ENCODE data around the gene CELSR1.

The CELSR1 gene

DNA sequence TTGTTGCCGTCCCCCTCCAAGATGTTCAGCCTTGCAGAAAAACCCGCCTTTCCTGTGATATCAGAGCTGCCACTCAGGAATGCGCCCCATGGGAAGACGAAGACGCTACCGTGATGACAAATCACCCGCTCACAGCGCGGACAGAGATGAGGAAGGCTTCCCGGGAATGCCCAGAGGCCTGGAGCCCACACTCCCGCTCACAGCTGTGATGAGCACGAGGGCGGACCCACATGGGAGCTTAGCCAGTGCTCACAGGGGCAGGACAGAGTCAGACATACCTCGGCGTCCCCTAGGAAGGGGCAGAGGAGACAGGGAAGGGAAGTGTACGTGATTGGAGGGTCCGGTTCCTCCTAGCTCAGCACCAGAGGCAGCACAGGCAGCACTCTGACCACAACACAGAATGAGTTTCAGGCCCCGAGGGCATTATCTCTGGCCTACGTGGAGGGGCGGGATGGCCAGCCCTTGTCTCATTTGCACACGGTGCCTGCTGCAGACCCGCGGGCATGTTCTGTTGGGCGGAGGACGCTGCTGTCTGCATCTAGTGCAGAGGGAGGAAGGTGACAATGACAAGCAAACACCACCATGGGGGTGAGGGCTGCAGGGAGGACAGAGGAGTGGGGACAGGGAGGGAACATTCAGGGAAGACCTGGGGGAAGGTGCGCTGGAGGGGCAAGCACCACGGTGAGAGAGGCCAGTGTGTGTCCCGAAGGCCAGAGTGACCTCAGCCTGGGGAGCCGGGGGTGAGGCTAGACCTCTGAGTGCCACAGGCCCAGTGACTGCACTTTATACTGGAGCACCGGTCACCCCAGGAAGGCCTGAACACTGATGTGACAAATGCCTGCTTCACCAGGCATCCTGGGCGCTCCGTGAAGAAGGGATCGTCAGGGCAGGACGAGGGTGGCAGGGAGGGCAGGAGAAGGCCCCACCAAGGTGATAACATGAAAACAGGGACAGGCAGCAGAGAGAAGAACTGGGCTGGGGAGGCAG, 79.6 kb downstream of the CELSR1 start:
- no peak for DNase-seq

DNA sequence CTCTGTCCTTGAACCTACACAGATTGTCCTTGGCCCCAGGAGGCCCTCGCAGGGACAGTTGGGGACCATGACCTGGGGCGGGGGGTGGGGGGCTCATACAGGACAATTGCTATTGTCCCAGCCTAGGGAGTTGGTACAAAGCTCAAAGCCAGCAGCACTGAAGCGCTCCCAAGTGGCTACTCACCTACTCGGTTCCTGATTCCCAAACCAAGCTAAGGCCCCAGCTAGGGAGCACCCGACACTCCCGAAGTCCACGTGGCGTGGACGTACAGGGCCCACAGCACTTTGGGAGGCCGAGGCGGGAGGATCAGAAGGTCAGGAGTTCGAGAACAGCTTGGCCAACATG, 80.6 kb downstream of the CELSR1 start:
- DNase-seq, result no peak

- DNase-seq, result no peak
These were observed 82.0 kb downstream of the CELSR1 start for GRCh38 chr22:46455446-46455845.

DNA sequence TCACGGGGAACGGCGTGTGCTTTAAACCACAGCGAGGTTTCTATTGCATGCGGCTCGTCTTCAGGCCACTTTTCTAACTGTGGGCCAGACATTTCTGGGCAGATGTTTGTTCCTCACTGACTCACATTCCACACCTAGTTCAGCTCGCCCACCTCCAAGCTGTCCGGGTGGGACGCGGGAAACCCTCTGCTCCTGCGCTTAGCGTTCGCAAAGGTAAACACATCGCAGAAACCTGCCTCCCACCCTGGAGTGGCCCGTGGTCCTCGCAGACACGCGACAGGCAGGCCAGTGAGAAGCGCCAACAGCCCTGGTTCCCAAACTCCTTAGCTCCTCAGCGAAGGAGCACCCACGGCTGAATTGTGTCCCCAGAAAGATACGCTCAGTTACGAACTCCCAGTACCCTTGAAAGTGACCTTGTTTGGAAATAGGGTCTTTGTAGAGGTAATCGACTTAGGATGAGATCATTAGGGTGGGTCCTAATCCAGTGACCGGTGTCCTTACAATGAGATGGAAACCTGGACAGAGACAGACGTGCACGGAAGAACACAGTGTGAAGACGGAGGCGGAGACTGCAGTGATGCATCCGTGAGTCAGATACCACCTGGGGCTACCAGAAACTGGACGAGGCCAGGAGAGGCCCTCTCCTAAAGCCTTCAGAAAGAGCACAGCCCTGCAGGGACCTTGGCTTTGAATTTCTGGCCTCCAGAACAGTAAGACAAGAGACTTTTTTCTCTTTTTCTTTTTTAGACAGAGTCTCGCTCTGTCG, 82.7 kb downstream of the CELSR1 start:
- DNase-seq, result no peak

DNA sequence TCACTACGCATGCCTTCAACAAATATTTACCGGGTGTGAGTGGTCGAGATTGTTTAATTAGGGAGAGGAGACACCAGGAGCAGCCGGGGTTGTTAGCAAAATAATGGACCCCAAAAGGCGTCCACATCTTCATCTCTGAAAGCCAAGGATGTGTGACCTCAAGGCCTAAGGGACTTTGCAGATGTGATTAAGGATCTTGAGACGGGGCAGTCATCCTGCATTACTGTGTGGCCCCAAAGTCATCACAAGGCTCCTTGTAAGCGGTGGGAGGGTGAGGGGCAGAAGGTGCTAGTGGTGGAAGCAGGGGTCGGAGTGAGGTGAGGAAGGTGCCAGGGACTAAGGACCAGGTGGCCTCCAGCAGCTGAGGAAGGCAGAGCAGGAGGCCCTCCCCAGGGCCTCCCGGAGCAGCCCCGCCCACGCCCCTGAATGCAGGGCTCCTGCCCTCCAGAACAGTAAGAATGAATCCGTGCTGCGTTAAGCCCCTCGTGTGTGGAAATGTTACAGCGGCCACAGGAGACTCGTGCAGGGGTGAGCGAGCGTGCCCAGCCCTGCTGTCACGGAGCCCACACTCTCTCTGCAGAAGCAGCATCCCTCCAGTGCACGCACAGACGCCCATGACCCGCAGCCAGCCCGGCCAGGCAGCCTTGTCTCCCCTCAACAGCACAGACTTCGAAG, 83.5 kb downstream of the CELSR1 start:
- DNase-seq, result no peak

- DNase-seq, result no peak
These were observed 84.2 kb downstream of the CELSR1 start for GRCh38 chr22:46453006-46453828.

DNA sequence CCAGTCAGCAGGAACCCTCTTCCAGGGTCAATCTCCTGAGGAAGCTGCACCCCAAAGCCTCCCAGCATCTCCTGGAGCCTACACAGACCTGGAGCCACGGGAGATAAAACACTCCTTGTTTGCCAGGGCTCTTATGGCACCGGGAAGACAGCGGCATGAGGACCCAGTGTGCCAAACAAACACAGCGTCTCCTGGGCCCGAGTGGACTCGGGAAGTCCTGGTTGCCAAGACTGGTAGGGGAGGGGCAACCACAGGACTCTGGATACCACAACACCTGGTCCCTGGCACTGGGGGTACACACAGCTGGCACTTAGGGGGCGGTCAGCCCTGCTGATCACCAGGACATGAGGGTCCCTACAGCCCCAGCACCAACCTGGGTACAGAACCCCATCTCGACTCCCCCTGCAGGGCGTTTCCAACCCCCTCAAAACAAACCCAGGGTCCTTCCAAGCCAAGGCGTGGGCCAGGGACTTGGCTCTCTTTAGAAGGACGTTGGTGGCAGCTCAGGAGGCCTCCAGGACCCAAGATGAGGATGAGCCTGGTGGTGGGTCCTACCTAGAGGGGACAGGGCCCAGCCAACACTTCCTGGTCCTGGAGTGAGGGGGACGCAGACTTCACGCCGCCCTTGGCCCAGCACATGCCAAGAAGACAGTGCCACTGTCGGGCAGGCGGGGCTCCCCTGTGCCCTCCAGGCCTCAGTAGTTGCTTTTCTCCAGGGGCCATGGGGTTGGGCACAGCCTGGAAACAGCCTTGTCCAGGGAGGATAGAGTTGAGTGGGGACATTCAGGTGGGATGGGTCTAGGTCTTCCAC, 85.0 kb downstream of the CELSR1 start:
- no peak for DNase-seq

DNA sequence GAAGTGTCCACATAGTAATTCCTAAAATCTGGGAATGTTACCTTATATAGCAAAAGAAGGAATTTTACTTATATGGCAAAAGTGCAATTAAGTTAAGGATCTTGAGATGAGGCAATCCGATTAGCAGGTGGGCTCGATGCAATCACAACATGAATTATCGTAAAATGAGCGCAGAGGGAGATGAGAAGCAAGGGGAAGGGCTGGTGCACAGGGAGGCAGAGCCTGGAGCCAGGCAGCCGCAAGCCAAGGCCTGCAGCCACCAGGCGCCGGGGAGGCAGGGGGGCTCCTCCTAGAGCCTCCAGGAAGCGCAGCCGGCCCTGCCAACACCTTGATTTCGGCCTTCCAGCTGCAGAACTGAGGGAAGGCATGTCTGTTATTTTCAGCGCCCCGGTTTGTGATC, 85.7 kb downstream of the CELSR1 start:
- no peak for DNase-seq

DNA sequence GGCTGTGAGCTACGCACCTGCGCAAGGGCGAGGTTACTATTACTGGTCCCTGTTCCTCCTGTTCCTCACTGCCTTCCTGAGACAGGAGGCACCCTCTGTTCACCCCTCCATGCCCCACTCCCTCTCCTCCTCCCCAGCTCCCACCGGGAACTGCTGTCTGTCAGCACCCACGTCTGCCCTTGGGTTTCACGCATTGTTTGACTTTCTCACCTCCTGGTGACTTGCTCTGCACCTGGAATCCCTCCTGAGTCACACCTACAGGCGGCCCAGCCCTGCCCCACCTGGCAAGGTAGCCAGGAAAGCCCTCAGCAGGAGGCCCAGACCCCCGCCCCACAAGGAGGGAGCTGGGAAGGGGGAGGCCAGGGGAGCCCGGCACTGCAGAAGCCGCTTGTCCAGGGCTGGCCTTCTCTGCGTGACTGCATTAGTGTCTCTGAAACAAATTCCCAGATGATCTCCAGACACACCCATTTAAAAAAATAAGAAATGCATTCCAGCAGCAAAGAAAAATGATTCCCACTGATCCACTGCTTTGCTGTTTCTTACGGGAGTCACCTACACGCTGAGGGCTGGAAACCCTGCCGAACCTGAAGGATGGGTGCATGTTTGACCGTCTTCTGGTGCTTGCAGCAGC, 86.4 kb downstream of the CELSR1 start:
- no peak for DNase-seq

DNA sequence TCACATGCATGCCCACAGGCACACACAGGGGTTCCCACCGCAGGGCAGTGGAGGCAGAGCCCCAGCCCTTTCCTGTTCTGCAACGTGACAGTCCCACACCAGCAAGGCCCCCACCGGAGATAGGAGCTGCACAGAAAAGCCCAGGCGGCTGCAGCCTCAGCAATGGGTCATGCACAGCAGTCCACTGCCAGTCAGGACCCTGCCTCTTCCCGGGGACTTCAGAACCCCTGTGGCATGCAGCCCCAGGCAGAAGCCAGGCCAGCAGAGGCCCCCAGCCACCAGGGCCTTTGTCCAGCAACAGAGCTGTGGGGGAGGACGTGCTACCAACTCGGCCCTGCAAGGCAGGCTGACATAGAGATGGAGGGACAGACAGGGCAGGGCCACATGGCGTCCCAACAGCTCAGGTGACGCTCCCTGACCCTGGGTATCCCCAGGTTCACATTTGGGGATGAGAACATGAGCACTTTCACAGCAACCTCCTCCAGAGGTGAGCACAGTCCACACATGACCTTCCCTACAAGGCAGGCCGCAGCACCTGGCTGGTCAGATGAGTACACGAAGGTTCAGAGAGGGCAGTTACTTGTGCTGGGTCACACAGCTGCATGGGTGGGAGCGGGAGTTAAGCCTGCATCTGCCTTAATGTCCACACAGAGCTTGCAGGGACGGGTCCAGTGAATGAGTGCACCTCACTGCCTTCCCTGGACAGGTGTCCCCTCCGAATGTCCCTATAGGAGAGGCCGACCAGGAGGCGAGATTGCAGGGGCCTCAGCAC, 87.3 kb downstream of the CELSR1 start:
- DNase-seq, result no peak

- DNase-seq, result no peak
These were observed 88.2 kb downstream of the CELSR1 start for GRCh38 chr22:46449116-46449691.

- no peak for DNase-seq
These were observed 89.1 kb downstream of the CELSR1 start for GRCh38 chr22:46448333-46448732.

GRCh38 chr22:46447906-46448305, 89.5 kb downstream of the CELSR1 start:
- no peak for DNase-seq

GRCh38 chr22:46446799-46447198, 90.6 kb downstream of the CELSR1 start:
- no peak for DNase-seq

- no peak for DNase-seq
These were observed 91.5 kb downstream of the CELSR1 start for GRCh38 chr22:46445771-46446420.

GRCh38 chr22:46444390-46444854, 93.0 kb downstream of the CELSR1 start:
- DNase-seq, result no peak

DNA sequence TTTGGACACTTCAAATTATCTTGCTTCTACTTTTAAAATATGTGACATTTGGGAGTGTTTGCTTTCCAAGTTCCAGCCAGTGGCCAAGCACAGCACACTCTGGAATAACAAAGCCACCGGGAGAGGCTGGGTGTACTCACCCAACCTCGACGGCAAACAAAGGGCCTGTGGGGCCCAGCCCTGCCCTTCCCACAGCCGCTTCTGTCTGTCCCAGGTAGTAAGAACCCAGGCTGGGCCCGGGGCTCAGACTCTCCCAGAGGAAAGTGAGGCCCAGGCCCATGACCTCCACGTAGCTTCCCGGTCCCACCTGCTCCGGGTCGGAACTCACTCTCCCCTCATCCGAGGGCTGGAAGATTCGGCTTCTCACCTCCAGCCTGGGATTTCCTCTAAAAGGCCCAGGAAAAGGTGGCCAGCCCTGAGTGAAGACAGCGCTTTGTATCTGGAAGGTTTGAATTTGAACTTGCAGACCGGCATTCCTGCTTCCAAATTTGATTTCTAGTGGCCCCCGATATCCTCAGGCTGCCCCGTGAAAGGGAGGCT, 93.5 kb downstream of the CELSR1 start:
- no peak for DNase-seq

DNA sequence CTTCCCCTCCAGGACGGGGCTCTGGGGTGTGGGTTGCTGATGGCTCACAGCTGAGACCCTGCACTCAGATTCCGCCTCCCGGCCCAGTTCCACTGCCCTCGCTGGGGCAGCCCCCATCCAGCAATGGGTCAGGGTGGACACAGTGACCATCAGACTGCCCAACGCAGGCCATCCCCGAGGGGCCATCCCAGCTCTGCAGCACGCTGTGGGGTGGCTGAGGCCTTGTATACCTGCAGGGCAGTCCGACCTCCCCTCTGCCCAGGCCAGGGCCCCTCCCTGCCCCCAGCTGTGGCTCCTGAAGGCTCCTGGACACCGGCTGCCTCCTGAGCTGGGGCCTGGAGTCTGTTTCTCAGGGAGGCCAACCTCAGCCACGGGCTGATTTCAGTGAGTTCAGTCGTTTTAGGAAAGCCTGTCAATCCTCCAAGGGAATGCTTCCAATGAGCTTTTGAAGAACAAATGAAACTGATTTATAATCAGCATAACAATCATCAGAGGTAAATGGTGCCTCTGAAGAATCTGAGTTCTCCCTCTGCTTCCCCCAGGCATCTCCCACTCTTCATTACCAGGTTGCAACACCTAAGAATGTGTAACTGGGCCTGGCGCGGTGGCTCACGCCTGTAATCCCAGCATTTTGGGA, 95.1 kb downstream of the CELSR1 start:
- no peak for DNase-seq
